Caco-2 (cell line): ENCODE results near the gene NEGR1. TPM values are rescaled to one million over a fixed set of nuclear protein-coding genes. Genes with fewer than 3 reads are reported as not detected.
"Not testable (repeated sequence)": the region's sequence is repeated elsewhere in the genome, so short reads cannot be mapped to it uniquely, and the experiment has no call there.

Experiments used
- BruUV-seq: library from RNA; stranded (reverse); fragments of 400-500 nt; replicated peaks from 2 replicates; lab custom pipeline; 2021; lab: Mats Ljungman, UMichigan
- CTCF ChIA-PET: fragments of 300-600 bp; sonication (Branson Sonifier 250); formaldehyde crosslinking; loops from one replicate; lab custom pipeline; 2022; ENCODE audit warnings: antibody characterized with exemption; lab: Charles Lee
- POLR2A ChIA-PET: fragments of 300-600 bp; sonication (Branson Sonifier 250); formaldehyde crosslinking; loops from one replicate; lab custom pipeline; 2022; ENCODE audit warnings: antibody characterized with exemption; lab: Charles Lee
- DNase-seq, 2 experiments: peaks; one replicate each; pipeline versions ENCODE4 v3.0.0 to v3.0.0-alpha.2; 2020 to 2022
- H3K27me3 ChIP-seq: replicated peaks from 2 replicates; pipeline ENCODE4 v1.6.0; 2011; ENCODE audit warnings: low read length; ENCODE audit not compliant: control insufficient read depth, insufficient read depth
- H3K36me3 ChIP-seq: 2 replicates; pipeline ENCODE4 v1.5.1; 2011; ENCODE audit warnings: low read length; ENCODE audit not compliant: control insufficient read depth, insufficient read depth
- H3K4me1 ChIP-seq: fragments of 250-450 bp; sonication (Bioruptor Pico); 2 replicates; pipeline ENCODE4 v1.5.1; 2020; ENCODE audit warnings: mild to moderate bottlenecking
- H3K4me3 ChIP-seq: 2 replicates; pipeline ENCODE4 v1.5.1; 2011; ENCODE audit warnings: low read depth, mild to moderate bottlenecking, control low read depth, low read length
- H3K9me3 ChIP-seq: fragments of 250-450 bp; sonication (Bioruptor Pico); 2 replicates; pipeline ENCODE4 v1.5.1; 2020; ENCODE audit warnings: mild to moderate bottlenecking, moderate library complexity
- H3K27ac Mint-ChIP-seq: one replicate; pipeline ENCODE4 v1.8.0; 2022; ENCODE audit warnings: mixed read lengths; ENCODE audit not compliant: unreplicated experiment
- H3K27me3 Mint-ChIP-seq: one replicate; pipeline ENCODE4 v1.8.0; 2022; ENCODE audit warnings: mixed read lengths; ENCODE audit not compliant: insufficient read depth, unreplicated experiment
- H3K36me3 Mint-ChIP-seq: one replicate; pipeline ENCODE4 v1.8.0; 2022; ENCODE audit warnings: mild to moderate bottlenecking, mixed read lengths; ENCODE audit not compliant: insufficient read depth, unreplicated experiment
- H3K4me1 Mint-ChIP-seq: one replicate; pipeline ENCODE4 v1.8.0; 2022; ENCODE audit warnings: low read depth, mixed read lengths; ENCODE audit not compliant: unreplicated experiment
- H3K4me3 Mint-ChIP-seq: one replicate; pipeline ENCODE4 v1.8.0; 2022; ENCODE audit warnings: mild to moderate bottlenecking, moderate library complexity, mixed read lengths; ENCODE audit not compliant: unreplicated experiment
- H3K9me3 Mint-ChIP-seq: one replicate; pipeline ENCODE4 v1.8.0; 2022; ENCODE audit warnings: mixed read lengths; ENCODE audit not compliant: unreplicated experiment
- CTCF ChIP-seq, 2 experiments: fragments of 200-600 bp in 1 of 2; IDR thresholded peaks; 1 replicate in 1 of 2; 2 replicates in 1 of 2; pipeline versions ENCODE4 v1.5.1 to v1.8.0; 2011 to 2022; ENCODE audit warnings: antibody characterized with exemption in 1 of 2, control low read depth in 1 of 2, inconsistent platforms in 1 of 2, low read depth in 1 of 2, low read length in 1 of 2, mild to moderate bottlenecking in 1 of 2, moderate library complexity in 1 of 2; ENCODE audit not compliant: insufficient read depth in 1 of 2, severe bottlenecking in 1 of 2, unreplicated experiment in 1 of 2
- intact Hi-C: fragments of 100-400 bp; cut with micrococcal nuclease; formaldehyde crosslinking; loops from one replicate; pipeline ENCODE4 v1.10.0; 2022; ENCODE audit not compliant: unreplicated experiment
- total RNA-seq: library from RNA; stranded (reverse); gene quantifications from 2 replicates; pipeline ENCODE4 v1.2.3, GENCODE V29; 2022

Gene NEGR1
- total RNA-seq, 1 experiment from 2014 or later: not detected

DNA sequence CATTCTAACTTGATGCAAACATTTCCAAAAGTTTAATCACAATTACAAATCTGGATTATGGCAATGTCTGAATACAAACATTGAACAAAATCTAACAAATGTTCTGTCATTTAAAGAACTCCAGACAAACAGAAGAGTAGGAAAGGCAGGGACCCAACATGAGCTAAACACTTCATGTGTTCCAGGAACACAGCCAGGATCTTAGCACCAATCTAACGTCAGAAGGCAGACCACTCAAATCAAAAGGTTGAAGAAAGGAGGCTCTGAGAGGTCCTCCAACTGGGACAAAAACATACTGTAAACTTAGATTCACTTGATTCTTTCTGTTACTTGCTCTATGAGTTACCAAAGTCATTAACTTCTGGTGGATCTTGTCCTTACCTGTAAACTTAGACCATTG lies 374.0 kb downstream of the NEGR1 start:
- no peaks in the 10 kb centered on the region for H3K4me1 ChIP-seq
- Mint-ChIP-seq H3K4me3 (no peak overlapping the region), H3K27ac (no peak overlapping the region), H3K4me1 (no peaks in the 10 kb centered on the region), H3K36me3 (no peaks in the 10 kb centered on the region), H3K9me3 (no peaks in the 10 kb centered on the region), H3K27me3 (no peaks in the 10 kb centered on the region)
- no peak for TF ChIP-seq CTCF (IDR thresholded peaks at IDR 0.05; ENCODE audit: insufficient read depth in 1 of 2, low read depth in 1 of 2, low read length in 1 of 2, severe bottlenecking in 1 of 2, unreplicated experiment in 1 of 2)
- H3K4me3 ChIP-seq: no peak overlapping the region
- H3K9me3 ChIP-seq: no peaks in the 10 kb centered on the region
- no peaks in the 10 kb centered on the region for H3K27me3 ChIP-seq
- no peaks in the 10 kb centered on the region for H3K36me3 ChIP-seq
- no peak for DNase-seq
- BruUV-seq: no TSS peak
- ChIA-PET POLR2A (no interaction called here), CTCF (no interaction called here)
- intact Hi-C loops: no loop called here

GRCh38 chr1:71899881-71900280 lies 382.5 kb downstream of the NEGR1 start:
- CTCF ChIA-PET: no interaction called here
- H3K4me1 Mint-ChIP-seq: no peaks in the 10 kb centered on the region

GRCh38 chr1:71888166-71888565 lies 394.2 kb downstream of the NEGR1 start:
- intact Hi-C loops, DNase-seq, H3K4me1 Mint-ChIP-seq, H3K4me1 ChIP-seq, H3K27me3 ChIP-seq, H3K4me3 ChIP-seq, H3K9me3 ChIP-seq, H3K27ac Mint-ChIP-seq, H3K36me3 ChIP-seq, H3K36me3 Mint-ChIP-seq, H3K9me3 Mint-ChIP-seq, H3K27me3 Mint-ChIP-seq, POLR2A ChIA-PET, H3K4me3 Mint-ChIP-seq, BruUV-seq, CTCF ChIA-PET: not testable (repeated sequence)

More at GRCh38 chr1:71899881-71900280, 382.5 kb downstream of the NEGR1 start:
- Mint-ChIP-seq H3K27me3 (no peaks in the 10 kb centered on the region), H3K4me3 (no peak overlapping the region), H3K9me3 (no peaks in the 10 kb centered on the region), H3K27ac (no peak overlapping the region), H3K36me3 (no peaks in the 10 kb centered on the region)
- H3K27me3 ChIP-seq: no peaks in the 10 kb centered on the region
- no TSS peak for BruUV-seq
- no peak for DNase-seq
- H3K9me3 ChIP-seq: no peaks in the 10 kb centered on the region
- no peak for TF ChIP-seq CTCF (IDR thresholded peaks at IDR 0.05; ENCODE audit: insufficient read depth in 1 of 2, low read depth in 1 of 2, low read length in 1 of 2, severe bottlenecking in 1 of 2, unreplicated experiment in 1 of 2)
- intact Hi-C loops: no loop called here
- POLR2A ChIA-PET: no interaction called here
- no peak overlapping the region for H3K4me3 ChIP-seq
- no peaks in the 10 kb centered on the region for H3K4me1 ChIP-seq
- no peaks in the 10 kb centered on the region for H3K36me3 ChIP-seq

DNA sequence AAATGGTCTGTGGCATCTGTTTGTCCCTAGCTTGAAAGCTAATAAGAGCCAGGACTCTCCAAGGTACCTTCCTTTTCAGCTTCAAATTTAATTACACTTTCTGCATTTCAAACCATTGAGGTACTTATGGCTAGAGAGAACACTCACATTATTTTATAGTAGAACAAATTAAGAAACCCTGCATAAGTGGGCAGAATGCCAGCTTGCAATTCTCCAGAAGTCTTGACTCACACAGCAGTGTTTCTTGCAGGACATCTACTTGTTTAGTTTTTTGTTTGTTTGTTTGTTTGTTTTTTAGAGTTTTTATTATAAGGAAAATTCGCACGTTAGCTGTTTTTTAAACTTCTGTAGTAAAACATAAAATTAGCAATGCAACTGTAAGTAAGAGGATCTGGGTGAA lies 397.2 kb downstream of the NEGR1 start:
- H3K27me3 ChIP-seq: no peaks in the 10 kb centered on the region
- ChIA-PET CTCF (no interaction called here), POLR2A (no interaction called here)
- H3K4me3 ChIP-seq: no peak overlapping the region
- intact Hi-C loops: no loop called here
- Mint-ChIP-seq H3K4me1 (no peaks in the 10 kb centered on the region), H3K4me3 (no peak overlapping the region), H3K27ac (no peak overlapping the region), H3K9me3 (no peaks in the 10 kb centered on the region), H3K36me3 (no peaks in the 10 kb centered on the region), H3K27me3 (no peaks in the 10 kb centered on the region)
- no peaks in the 10 kb centered on the region for H3K36me3 ChIP-seq
- no peaks in the 10 kb centered on the region for H3K9me3 ChIP-seq
- TF ChIP-seq CTCF (IDR thresholded peaks at IDR 0.05; ENCODE audit: insufficient read depth in 1 of 2, low read depth in 1 of 2, low read length in 1 of 2, severe bottlenecking in 1 of 2, unreplicated experiment in 1 of 2): no peak
- H3K4me1 ChIP-seq: no peaks in the 10 kb centered on the region
- DNase-seq: no peak
- BruUV-seq: no TSS peak
